Activated T-cell treated with anti-CD3 and anti-CD28 coated beads for 1 hour (primary cell): ENCODE results near the gene USP3.
"Not testable (repeated sequence)": the region's sequence is repeated elsewhere in the genome, so short reads cannot be mapped to it uniquely, and the experiment has no call there.

ENCODE experiments used
- DNase-seq: peaks from one replicate; pipeline ENCODE4 v3.0.0-alpha.2; 2020; ENCODE audit warnings: low read depth

The USP3 gene

DNA sequence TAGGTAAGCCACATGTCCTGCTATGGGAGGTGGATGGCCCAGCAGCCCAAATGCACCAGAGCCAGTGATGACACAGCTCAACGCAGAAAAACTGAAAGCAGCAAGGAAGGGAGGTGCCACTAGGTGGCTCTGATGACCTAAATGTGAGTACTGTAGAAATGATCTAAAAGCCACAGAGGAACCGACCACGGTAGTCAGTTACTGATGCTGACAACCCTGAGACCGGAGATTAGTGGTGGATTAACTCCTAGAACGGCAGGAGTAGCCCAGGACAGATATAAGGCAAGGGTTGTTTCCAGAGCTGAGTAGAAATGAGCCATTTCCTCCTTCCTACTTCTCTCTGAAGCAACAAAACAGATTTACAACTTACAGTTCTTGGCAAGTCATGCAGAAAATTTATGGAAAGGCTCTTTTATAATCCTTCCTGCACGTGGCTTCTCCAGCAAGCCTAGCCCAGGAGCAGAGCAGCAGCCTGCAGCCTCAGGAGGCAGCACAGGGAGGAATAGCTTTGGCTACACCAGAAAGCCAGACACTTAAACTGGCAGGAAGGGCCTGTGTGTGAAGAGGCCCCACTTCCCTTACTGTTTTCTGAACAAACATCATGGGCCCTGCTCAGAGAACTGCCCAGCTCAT lies 105.9 kb downstream of the USP3 start:
- DNase-seq = peak; percentile 53

DNA sequence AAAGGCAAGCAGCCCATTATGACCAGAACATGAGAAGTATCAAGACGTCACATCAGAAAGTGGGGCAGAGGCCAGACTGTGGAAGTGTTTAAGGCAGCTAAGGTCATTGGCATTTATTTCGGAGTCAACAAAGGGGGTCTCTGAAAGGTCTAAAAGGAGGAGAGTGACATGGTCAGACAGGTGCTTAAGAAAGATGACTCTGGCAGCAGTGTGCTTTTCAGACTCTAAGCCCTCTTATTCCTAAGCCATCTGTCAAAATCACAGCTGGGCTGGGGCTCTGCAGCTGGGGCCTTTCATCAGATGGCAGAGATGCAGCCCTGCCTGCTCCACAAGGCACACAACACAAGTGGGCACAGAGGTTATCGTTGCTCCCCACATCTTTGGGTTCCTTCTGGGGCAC lies 106.8 kb downstream of the USP3 start:
- no peak for DNase-seq

DNA sequence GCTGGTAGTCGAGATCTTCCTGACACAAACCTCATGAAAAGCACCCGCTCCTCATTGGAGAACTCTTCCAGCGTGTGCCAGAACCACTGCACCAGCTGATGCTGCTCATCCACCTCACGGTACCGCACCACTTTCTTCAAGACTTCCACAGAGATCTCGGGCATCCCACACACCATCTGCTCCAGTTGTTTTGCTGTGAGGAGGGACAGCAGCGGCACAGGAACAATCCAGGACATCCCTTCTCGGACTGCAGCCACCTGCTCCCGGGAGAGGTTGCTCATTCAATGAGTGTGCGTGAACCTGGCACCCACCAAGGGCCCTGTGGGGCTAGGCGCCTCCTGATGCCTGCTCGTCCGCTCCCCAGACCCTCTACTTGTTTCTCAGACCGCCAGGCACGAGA lies 107.9 kb downstream of the USP3 start:
- DNase-seq = no peak

DNA sequence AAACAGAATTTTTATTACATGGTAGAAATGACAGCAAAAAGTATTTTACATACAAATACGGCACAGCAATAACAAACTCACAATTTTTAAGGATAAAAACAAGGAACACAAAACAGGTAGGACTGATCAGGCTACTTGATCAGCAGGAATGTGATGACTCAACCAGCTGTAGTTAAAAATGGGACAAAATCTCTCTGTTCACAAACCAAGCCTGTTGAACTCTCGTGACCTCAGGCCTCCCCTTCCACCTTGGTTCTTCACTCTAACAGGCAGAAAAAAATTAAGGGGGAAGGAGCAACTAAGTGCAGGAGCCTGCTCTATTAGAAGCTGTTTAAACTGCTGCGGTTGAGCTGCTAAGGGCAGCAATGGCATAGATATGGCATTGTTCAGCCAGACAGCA lies 111.5 kb downstream of the USP3 start:
- DNase-seq = no peak

DNA sequence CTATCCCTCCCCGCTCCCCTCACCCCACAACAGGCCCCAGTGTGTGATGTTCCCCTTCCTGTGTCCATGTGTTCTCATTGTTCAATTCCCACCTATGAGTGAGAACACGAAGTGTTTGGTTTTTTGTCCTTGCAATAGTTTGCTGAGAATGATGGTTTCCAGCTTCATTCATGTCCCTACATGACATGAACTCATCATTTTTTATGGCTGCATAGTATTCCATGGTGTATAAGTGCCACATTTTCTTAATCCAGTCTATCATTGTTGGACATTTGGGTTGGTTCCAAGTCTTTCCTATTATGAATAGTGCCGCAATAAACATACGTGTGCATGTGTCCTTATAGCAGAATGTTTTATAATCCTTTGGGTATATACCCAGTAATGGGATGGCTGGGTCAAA lies 112.8 kb downstream of the USP3 start:
- not testable (repeated sequence) for DNase-seq

DNA sequence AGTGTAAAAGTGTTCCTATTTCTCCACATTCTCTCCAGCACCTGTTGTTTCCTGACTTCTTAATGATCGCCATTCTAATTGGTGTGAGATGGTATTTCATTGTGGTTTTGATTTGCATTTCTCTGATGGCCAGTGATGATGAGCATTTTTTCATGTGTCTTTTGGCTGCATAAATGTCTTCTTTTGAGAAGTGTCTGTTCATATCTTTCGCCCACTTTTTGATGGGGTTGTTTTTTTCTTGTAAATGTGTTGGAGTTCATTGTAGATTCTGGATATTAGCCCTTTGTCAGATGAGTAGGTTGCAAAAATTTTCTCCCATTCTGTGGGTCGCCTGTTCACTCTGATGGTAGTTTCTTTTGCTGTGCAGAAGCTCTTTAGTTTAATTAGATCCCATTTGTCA lies 113.2 kb downstream of the USP3 start:
- not testable (repeated sequence) for DNase-seq

DNA sequence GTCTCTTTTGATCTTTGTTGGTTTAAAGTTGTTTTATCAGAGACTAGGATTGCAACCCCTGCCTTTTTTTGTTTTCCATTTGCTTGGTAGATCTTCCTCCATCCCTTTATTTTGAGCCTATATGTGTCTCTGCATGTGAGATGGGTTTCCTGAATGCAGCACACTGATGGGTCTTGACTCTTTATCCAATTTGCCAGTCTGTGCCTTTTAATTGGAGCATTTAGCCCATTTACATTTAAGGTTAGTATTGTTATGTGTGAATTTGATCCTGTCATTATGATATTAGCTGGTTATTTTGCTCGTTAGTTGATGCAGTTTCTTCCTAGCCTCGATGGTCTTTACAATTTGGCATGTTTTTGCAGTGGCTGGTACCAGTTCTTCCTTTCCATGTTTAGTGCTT lies 116.4 kb downstream of the USP3 start:
- not testable (repeated sequence) for DNase-seq

DNA sequence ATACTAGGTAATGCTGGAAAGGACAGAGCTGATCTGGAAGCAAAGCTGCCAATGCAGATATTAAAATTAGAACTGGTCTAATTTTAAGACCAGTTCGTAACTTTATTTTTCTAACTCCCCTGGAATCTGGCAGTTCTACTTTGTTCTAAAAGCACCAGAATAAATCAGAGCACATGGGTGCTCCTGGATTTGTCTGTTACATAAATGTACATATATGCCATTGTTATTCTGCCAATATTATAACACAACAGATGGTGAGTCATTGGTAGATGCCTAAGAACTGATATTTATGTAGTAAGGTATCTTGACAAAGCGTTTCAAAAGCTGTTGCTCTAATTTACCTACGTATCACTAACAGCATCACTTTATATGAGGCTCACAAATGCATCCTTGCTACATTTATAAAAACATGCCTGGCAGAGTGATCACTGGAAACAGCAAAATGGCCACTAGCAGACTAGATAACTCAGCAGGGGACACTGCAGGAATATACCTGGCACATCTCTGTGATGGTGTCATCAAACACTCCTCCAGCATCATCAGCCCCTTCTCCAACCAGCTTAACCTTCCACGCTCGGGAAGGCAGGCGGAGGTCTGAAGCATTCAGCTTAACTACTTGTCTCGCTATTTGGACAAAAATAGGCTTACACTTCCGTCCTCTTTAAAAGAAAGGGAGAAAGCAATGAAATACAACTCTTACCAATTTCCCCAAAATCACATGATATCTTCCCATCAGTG lies 119.0 kb downstream of the USP3 start:
- DNase-seq = no peak

DNA sequence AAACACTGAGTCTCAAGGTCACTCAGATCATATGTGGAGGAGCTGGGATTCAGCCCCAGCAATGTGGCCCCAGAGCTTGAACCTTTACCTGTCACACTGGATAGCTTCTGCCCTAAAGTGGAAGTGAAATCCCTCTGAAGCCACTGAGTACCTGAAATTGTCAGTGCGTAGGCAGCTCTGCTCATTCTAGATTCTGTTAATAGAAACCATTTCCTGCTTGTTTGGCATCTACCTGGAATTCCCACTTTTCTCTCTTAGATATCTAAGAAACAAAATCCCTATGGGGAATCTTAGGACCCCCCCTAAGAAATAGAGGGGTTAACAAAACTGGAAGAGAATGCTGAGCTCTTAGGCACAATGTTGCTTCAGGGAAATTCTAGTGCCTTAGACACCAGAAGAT lies 122.6 kb downstream of the USP3 start:
- DNase-seq = no peak

DNA sequence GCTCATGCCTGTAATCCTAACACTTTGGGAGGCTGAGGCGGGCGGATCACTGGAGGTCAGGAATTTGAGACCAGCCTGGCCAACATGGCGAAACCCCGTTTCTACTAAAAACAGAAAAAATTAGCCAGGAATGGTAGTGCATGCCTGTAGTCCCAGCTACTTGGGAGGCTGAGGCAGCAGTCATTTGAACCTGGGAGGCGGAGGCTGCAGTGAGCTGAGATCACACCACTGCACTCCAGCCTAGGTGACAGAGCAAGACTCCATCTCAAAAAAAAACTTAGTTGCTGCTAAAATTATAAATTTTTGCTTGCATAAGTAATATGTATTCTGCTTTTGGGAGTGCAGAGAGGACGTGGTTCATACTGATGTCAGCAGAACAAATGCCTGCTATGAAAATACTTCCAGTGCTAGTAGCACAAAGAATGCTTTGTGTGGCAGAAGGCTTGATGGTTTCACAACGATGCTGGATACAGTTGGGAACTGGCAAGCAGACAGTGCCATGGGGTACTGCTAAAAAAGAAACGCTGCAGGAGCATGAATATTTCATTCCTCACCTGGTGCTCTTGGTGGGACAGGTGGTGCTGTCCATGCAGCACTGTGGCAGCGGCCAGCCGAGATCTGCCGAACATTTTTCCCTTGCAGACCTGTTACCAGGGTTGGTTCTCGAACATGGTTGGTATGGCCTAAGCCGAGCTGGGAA lies 123.9 kb downstream of the USP3 start:
- DNase-seq = no peak

DNA sequence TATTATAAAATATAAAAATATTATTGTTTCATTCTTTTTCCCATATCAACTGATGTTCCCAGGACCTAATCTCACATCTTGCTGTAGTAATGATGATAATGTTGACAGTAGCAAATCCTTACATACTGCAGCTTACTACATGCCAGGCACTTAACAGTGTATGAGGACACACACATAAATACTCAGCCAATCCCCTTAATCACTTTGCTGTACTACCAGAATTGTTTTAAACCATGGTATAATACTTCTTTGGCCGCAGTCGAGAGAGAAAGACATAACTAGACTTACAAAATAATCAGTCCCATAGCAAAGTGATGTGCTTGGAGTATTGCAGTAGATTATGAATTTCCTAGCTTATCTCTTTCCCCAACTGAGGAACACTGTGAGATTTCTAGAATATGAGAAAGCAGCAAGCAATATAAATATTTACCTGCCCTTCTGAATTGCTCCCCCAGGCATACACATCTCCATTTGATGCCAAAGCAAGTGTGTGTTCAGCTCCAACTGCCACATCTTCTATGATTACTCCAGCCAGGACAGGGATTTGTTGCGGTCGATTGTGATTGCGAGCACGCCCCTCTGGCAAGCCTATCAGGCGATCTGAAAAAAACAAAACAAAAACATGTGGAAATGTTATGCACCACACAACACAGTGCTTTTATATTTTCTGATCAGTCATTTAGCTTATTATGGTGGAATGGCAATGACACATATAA lies 125.8 kb downstream of the USP3 start:
- DNase-seq = no peak

DNA sequence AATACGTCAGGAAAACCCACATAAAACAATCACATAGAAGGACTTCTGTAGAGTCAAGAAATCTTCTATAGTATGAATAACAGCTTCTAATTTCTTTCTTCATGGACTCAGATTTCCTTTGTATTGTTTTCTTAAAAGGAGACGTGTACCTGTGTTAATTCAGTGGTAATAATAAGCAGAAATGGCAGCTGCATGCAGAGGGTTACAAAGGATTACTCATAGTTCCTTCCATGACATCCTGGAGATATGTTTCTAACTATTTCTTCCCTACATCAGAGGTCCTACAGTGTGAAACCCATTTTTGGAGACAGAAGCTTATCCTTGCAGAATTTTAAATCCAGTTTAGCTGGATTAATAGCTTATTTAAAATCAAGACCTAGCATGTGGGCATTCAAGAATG lies 128.9 kb downstream of the USP3 start:
- DNase-seq = no peak

DNA sequence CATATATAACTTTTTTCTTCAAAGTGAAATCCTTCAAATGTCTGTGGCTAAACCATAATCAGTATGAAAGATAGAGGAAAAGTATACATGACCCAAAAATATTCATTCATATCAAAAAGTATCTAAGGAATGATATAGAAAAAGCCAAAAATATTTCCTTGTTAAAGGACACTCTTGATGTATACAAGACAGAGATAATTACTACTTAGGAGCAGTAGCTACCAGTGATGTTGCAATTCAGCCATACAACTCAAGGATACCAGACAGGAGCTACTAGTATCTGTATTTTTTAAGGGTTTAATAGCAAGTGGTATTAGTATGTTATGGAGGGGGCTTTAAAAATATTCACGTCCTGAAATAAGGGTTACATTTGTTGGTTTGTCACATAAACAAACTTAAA lies 129.8 kb downstream of the USP3 start:
- DNase-seq = no peak

DNA sequence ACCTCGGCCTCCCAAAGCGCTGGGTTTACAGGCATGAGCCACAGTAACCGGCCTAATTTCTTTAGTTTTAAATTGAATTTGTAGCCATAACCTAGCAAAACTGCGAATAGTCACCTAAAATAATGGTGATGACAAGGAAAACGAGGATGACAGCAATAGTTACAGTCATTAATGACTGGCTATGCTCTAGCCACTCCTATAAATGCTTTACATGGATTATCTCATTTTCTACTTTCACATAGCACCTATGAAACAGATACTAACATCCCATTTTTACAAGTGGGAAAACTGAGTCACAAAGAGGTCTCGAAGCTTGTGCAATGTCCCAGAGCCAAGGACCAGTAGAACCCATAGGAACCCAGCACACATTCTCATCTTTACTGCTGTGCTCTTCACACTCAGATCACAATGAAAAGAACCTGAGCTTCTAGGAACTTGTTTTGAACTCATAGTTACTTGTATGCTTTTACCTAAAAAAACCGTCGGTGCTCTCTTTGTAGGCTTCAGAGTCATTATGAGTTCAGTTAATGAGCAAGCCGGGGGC lies 132.2 kb downstream of the USP3 start:
- no peak for DNase-seq

DNA sequence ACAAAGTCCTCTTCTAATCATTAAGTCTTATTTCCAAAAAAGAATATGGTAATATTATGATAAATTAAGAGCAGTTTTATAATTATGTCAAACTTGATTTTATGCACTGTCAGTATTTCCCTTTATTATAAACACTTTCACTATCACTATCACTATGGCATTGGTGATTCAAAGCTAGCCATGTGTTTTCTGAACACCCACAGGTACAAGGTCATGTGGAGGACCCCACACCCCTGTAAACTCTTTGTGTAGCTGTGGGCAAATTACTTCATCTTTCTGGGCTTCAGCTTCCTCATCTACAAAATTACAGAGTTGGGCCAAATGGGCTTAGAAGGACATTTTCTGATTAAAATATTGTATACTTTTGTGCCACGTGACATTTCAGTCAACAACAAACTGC lies 134.4 kb downstream of the USP3 start:
- DNase-seq = no peak

DNA sequence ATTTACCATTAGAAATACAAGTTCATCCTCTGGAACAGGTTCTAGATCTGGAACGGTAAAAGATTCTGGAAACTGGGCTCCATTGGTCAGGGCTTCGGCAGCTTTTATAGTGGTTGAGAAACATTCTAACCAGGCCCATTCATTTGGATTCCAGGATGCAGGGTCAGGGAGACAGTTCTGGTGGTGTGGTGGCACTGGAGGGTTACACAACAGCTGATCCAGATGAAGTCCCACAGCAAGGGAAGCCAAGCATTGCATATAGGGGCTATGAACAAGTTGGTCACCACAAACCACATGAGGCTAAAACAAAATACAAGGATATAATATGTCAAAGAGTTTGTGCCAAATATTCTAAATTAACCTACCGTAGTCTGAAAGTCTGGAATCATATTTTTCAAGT lies 135.8 kb downstream of the USP3 start:
- DNase-seq = no peak
